Measurements from ENCODE around the gene RPL23.
A peak's percentile ranks its signal among the peaks of the same experiment; 100 is the strongest.

RPL23 gene

DNA sequence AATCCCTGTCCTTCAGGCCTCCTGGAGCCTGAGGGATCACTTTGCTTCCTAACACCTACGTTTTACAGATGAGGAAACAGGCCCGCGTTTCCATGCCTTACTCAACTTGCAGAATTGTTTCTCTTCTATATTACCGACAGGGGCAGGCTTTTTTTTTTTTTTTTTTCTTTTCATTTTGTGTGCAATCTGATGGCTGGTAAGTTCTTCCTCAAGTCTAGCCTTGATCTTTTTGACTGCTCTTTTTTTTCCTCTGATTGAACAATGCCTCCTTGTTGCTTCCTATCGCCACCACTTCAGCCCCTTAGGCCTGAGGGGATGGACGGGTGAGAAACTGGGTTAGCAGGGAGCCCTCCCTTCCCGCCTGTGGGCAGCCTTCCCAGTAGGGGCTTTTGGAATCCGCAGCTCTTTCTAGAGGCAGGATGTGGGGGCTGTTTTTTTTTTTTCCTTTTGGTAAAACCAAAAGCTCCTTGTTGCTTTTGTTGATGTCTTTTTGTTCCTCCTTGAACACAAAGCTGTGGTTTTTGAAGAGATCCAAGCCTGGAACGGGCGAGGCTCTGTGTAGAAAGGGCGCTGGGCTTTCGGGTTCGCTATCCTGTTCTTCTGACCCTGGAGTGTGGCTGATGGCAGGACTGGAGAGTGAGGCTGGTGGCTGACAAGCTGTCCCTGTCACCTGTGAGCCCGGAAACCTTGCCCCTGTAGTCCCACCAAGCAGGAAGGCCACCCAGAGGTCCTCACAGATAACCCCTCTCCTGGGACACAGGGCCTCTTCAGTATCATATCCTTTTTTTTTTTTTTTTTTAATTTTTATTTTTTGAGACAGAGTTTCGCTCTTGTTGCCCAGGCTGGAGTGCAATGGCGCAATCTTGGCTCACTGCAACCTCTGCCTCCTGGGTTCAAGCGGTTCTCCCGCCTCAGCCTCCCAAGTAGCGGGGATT is 30.3 kb upstream of the RPL23 start:
- DNase-seq: no peak

DNA sequence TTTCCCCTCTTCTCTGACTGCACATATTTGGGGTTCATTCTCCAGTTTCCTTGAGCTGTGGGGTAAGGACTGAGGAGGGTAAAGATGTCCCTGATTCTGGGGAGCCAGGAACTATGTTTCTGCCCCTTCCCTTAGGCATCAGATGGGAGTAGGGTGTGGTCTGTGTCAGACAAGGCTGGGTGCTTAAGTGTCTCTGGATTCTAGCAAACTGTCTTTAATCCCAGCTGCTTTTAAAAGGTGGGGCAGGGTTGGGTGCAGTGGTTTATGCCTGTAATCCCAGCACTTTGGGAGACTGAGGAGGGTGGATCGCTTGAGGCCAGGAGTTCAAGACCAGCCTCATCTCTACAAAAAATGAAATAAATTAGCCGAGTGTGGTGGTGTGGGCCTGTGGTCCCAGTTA is 29.3 kb upstream of the RPL23 start:
- DNase-seq: no peak

DNA sequence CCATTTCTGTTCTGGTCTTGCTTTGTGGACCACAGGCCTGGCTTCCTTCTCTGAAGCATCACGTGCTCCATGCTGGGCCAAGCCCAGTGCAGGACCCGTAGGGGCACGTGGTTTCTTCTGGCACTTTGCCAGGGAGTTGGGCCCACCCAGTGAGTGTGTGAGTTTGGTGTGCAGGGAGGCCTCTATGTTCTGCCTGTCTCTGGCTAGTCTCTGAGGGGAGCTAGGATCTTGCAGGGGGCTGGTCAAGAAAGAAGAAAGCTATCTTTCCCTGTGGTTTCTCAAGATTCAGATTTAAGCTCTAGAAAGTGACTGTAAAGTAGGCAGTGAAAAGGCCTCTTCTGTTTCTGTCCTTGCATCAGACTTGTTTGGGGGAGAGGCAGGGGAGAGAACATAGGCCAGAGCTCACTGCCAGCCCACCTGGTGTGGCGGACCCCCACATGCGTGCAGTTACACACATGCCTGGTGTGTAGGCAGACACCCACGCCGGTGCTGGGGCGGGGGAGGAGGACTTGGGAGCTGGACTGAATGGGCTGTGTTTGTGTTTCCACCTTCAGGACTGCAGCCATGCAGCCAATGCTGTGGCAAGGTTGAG is 28.2 kb upstream of the RPL23 start:
- no peak for DNase-seq

DNA sequence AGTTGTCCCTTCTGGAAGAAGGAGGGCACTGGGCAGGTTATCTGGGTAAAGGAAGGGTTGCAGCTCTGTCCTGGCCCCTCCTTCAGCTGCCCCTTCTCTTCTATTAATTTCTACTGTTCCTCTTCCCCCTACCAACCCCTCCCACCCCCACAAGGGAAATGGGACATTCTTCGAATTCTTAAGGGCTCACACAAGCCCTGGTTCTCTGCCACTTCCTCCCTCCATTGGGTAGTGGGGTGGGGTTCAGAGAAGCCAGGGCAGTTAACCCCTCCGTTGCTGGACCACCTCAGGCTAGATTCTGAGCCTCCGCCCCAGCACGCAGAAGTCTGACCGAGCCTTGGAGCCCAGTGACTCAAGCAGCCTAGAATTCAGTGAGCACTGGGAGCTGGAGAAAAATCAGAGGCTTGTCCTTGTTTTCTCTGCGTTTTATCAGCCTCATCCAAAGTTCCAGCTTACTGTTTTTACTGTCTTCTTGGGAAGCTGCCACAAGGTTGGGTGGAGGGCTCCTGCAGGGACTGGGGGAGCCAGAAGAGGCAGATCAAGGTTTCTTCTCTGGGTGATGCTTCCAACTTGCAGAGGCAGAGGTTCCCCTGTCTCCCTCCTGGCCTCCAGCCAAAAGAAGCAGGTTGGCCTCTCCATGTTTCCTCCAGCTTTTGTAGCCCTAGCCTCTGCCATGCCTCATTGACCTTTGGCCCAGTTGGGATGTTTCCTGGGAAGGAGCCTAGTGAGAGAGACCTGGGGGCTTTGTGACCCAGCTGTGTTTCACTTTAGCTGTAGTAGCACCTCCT is 26.6 kb upstream of the RPL23 start:
- no peak for DNase-seq

DNA sequence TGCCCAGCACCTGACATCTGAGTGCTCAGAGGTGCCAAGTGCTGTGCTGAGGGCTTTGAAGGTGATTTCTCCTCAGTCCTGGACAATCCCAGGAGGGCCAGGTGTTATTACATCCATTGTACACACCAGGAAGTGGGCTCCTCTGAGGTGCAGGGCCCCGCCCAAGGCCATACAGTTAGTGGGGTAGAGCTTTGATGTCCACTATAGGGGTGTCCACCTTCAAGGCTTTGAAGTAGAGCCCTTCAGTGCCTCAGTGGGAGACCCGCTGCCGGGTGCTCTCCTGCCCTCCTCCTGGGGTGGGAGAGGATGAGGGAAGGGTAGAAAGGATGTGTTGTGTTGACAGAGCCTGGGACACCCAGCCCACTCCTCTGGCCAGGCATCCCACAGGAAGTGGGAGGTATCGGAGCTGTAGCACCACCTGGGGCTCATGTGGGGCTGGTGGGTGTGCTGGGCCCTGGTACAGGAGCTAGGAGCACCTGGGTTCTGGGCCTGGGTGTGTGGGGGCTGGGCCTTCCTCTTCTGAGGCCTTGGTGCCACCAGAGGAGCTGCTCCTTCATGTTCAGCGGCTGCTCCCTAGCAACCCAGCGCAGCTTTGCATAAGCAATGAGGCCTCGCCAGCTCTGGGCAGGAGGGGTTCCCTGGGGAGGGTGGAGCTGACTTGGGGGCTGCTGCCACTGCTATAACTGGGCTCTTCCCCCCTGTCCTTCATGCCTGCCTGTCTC is 23.8 kb upstream of the RPL23 start:
- no peak for DNase-seq

DNA sequence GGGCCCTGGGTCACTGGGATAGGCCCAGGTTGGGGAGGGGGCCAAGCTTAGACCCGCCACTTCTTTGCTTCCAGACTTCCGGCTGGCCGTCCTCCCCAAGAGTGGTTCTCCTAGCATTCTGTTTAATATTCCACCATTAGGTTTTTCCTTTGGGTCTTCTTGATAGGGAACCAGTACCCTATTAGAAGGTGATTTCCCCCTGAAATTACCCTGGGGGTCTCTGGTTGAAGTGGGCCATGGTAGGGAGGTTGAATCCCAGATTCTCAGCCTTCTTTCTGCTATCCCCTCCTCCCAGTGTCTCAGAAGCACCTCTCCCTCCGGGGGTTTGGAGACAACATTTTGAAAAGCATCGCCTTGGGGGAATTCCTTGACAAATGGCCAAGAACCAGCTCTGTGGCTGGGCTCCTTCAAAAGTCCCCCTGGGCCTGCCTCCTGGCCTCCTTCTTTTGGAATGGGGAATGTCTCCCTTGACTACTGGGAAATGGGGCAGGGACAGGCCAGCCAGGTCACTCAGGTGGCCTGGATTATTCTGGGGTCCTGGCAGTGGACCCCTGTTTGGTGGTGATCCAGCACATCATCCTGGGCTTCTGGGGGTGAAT is 22.1 kb upstream of the RPL23 start:
- no peak for DNase-seq

DNA sequence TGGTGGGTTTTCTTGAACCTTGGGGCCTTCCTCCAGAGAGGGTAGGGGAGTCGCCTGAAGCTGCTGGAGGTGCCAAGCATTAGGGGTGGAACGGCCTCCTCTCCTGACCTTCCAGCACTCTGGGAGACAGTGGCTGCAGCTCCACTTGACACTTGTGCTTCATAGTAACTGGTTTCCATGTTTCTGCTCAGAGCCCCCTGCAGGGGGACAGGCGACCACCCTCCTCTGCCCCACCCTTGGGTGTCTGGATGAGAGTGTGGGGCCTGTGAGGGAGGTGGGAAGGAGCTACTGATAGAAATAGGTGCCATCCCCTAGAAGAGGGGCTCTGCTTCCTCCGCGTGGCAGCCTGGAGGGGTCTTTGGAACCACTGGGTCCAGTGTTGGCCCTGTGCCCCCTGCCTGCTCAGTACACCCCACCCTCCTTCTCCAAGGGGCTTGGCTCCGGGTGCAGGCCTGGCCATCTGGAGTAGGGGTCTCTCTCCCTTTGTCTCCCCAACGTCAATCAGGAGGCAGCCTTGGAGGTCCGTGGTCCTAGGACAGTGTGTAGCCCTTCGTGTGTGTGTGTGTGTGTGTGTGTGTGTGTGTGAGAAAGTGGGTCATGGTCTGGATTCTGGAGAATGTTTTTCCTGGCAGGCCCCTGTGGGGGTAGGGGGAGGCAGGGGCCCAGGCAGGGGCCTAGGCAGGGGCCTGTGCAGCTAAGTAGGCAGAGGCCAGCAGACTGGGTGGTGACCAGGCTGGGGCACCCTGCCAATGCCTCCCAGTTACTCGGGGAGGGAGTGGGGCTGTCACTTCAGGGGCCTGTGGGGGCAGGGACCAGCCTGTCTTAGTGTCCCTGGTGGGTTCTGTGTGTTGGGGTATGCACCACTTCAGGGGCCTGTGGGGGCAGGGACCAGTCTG is 21.2 kb upstream of the RPL23 start:
- no peak for DNase-seq

DNA sequence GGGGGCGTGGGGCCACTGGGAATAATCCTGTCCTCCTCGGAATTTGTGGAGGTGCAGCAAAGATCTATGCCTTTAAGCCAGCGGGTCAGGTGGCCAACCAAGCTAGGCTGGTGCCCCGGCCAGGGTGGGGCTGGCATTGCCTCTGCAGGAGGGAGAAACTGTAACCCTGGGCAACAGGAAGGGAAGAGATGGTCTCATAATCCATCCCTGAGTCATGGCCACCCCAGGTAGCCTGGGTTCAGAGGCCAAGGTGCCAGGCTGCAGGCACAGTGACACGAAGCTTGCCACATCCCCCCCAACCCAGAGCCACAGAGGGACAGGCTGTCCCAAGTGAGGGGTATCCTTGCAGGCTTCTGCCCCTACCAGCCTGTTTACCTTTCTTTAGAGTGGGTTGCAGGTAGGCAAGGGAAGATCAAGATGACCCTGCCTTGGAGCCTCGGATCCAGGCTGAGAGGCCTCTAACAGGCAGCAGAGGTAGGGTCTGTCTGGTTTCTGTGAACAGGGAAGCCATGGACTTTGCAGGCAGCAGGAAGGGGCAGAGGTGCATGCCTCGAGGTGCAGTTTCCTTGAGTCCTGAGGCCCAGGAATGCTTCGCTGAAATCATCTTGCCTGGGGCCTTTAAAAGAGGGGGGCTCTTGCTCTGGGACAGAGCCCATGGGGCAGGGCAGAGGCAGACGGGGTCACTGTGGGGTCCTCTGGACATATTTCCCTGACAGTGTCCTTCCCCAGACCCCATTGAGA is 20.3 kb upstream of the RPL23 start:
- no peak for DNase-seq

DNA sequence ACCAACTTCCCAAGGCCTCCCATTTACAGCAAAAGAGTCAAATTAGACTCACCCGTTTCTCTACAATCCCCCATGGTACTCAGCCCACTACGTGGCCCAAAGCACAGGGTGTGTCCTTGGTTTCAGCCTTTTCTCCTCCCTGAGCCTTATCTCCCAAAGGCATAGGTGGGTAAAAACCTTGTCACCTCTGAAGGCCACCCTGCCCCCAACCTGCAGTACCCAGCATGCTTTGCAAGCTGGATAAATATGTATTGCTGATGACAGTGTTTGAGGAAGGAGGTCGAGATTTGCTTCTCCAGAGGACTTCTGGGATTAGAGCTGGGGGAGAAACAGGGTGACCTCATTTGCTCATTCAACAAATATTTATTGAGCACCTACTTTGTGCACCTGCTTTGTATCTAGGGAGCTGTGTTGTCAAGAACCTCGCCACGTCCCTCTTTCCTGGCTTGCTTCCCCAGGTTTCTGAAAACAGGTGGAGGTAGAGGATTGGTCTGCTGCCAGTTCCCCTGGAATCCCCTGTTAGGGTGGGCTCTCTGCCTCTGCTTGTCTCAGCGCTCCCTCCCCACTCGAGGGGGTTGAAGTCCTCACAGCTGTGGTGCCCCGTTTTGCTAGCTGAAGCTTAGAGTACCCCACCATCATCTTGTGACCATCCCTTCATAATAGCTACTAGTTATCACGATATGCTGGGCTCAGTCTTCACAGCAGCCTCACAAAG is 19.3 kb upstream of the RPL23 start:
- peak; percentile 10 for DNase-seq

DNA sequence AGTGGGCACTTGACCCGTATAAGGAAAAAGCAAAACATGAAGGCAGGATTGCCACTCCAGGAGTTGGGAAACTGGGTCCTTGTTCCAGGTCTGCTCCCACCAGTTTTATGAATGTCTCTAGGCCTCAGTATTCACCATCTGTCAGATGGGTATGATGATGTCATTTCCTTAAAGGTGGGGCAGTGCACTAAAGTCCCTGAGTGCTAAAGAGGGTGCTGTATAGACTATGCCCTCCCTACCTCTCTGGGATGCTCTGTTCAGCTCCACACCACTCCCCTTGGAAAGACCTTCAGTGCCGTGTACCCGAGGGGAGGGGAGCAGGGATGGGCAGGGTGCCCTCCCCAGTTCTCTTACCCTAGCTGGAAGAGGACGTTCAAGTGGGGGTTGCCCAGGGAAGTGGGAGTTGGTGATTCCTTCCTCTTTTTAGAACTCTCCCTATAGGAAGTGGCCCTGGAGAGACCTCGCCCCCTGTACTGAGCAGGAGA is 18.5 kb upstream of the RPL23 start:
- DNase-seq: no peak

DNA sequence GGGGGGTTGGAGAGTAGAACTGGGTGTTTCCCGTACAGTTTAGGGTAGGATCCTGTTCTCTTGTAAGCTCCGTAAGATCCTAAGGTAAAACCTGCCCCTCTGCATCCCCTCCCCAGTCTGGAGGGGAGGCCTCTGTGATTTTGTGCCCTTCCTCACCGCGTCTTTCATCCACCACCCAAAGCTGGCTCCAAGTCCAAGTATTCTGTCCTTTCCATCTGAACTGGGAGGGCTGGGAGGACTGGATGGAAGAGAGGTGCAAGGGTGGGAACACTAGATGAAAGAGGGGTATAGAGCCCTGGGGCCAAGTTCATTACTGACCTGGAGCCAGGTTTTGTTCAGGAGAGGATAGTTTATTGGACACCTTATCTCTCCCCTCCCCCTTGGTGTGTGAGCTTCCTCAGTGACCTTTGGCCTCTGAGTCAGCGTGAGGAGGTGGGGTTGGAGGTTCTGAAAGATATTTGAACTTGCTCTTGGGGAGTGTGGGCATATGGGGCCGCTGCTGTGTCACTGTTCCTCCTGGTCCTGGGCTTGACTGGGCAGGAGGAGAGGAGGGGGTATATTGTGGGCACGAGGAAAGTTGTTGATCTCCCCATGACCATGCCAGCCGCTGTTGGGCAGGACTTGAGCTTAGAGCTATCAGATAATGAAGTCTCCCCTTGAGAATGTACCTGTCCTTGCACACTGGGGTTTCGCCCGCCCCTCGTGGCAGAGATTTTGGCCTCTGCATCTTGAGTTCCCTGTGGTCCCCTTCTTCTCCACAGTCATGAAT is 17.9 kb upstream of the RPL23 start:
- DNase-seq: peak; percentile 37

DNA sequence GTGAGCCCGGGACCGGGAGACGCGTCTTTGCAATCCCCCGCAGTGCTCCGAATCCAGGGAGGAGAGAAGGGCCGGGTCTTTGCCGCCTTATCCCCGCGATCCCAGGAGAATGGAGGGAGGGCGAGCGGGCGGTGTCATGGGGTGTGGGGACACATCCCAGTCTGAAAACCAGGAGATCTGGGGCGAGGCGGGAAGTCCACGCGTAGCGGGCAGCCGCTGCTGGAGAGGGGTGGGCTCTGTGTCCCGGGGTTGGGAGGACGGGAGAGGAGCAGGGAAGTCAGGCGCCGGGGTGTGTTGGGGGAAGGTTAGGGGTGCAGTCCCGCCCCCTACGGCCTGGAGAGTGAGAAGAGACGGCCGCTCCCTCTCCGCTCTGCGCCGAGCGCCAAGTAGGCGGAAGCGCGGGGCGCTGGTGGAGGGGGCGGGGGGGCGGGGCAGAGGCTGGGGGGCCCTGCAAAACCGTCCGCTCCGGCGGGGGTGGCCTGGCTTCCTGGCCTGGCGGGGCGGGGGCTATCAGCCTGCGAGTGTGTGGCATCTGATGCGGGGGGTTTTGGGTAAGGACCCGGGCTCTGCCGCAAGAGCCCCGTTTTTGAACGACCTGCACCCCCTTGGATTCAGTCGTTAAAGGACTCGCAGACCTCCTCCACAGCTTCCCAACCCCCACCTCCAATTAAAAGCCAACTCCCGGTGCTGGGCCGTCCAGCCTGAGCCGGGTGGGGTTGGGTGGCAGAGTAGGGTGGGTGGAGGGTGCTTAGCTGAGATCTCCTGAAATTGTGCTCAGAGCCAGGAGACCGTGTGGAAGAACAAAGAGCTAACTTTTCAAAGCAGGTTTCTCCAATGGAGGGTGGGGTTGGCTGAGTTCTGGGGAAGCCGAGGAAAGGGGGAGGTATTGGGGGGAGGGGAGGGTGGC is 17.0 kb upstream of the RPL23 start:
- peak; percentile 64 for DNase-seq

DNA sequence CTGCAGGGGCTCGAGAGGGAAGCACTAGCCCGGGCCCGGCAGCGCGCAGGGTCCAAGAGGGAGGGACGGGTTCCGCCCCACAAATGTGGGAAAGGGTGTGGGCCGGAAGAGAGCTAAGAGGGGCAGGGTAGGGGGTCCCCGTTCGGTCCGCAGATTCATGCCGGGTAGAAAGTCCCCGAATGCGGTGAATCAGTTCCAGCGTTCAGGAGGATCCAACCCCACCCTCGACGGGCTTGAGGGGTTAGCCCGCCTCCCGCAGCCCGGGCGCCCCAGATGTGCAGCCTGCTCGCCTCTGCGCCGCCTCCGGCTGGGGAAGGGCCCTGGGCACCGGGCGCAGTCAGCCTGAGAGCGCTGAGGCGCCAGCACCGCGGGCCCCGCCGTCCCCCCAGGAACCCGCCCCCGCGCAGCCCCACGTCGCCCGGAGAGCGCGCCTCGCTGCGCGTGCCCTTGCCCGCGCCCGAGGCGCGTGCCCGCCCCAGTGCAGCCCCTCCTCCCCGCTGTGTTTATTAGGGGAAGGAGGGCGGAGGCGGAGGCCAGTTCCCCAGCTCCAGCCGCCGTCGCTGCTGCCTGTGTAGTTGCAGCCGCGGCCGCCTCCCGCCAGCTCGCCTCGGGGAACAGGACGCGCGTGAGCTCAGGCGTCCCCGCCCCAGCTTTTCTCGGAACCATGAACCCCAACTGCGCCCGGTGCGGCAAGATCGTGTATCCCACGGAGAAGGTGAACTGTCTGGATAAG is 16.2 kb upstream of the RPL23 start, which contains the start of gene LASP1:
LASP1 (plus strand) TSS at position 533 of the 733 bp plus-strand sequence; CDS start at position 665, 132 bp downstream.
- peak; percentile 89 for DNase-seq

DNA sequence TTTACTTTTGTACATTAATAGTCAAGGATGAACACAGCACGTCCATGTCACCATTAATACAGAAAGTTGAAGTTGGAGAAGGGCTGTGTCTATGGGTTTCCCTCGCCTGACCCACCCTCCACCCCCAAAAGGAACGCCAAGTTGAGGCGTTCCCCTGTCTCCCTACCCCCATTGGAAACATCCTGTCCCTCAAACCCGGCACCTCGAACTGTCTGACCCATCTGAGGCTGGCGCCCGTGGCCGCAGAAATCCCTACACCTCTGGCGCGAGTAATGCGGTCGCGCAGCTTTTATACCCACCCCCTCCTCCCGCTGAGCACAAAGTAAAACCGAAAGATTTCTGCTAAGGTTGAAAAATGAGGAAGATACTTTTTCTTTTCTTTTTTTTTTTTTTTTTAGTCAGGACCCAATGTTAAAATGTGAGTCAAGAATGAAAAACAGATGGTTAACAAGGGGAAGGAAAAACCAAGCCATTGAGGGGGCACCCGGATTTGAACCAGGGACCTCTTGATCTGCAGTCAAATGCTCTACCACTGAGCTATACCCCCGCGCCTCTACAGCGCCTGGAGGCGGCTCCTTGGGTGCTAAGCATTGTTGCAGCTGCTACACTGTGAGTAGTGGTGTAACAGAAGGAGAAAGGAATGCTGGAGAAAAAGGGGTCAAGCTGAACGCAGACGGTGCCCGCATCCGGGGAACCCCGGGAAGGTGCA is 15.4 kb upstream of the RPL23 start:
- DNase-seq: peak; percentile 85

DNA sequence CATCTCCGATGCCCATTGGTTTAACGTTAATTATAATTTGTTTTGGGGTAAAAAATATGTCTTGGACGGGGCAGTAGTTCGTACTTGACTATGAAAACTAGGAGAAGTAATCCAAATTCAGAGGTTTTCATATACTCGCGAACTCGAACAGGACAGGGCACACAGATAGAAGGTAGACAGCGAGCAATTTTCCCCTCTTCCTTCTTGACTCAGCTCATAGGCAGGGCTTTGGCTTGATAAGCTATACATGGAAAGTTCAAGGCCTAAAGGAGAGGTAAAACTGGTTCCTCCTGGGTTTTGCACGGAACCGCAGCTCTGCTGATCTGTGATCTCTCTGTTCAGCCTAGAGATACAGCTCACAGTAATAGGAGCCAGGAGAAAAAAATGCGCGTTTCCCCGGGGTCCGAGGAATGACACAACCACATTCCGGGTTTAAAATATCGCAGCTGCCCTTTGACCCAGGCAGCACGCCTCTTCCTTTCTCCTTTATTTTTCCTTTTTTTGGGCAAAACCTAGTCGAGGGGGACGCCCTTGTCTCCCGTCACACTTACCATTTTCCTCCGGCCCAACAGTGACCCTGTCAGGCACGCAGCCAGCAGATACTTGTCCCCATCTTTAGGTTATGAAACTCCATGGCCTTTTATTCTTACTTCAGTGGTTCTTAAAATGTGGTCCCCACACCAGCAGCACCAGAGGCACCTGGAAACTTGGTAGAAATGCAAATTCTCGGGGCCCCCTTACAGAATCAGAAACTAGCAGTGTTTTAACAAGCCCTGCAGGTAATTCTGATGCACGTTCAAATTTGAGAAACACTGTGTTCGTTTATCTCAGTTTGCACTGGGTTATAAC is 14.7 kb upstream of the RPL23 start:
- peak; percentile 70 for DNase-seq
